HL-60 (cell line): Measurements from ENCODE around the gene SLC45A2.
"Not testable (repeated sequence)": the region's sequence is repeated elsewhere in the genome, so short reads cannot be mapped to it uniquely, and the experiment has no call there.

Experiments used
- DNase-seq, 2 experiments: peaks; one replicate each; pipeline ENCODE4 v3.0.0-alpha.2; 2010 to 2020; ENCODE audit warnings: low read depth in 1 of 2, low spot score in 1 of 2
- H3K27ac ChIP-seq: fragments of 250-450 bp; sonication (Bioruptor Pico); replicated peaks from 2 replicates; pipeline ENCODE4 v1.5.1; 2020; ENCODE audit warnings: mild to moderate bottlenecking, moderate library complexity
- H3K27me3 ChIP-seq: fragments of 250-450 bp; sonication (Bioruptor Pico); 2 replicates; pipeline ENCODE4 v1.5.1; 2021; ENCODE audit warnings: mild to moderate bottlenecking, moderate library complexity; ENCODE audit not compliant: insufficient read depth, poor library complexity, severe bottlenecking
- H3K4me3 ChIP-seq: replicated peaks from 2 replicates; pipeline ENCODE4 v1.5.1; 2011; ENCODE audit warnings: mild to moderate bottlenecking, control low read depth, low read length; ENCODE audit not compliant: insufficient read depth
- GABPA ChIP-seq: IDR thresholded peaks from 2 replicates; pipeline ENCODE4 v1.6.1; 2012; ENCODE audit warnings: low read depth
- POLR2AphosphoS5 ChIP-seq: IDR thresholded peaks from 2 replicates; pipeline ENCODE4 v1.6.1; 2012; ENCODE audit warnings: low read depth
- SPI1 ChIP-seq: IDR thresholded peaks from 2 replicates; pipeline ENCODE4 v1.6.1; 2012; ENCODE audit warnings: low read depth, mild to moderate bottlenecking, borderline replicate concordance
- TF ChIP-seq, protein P1 (sequence below): IDR thresholded peaks from 2 replicates; pipeline ENCODE4 v1.6.1; 2012; ENCODE audit warnings: low read depth; ENCODE audit not compliant: insufficient replicate concordance
- TF ChIP-seq, protein P2 (sequence below): IDR thresholded peaks from one replicate; pipeline ENCODE4 v1.5.1; 2011; ENCODE audit warnings: low read length, control low read depth, inconsistent platforms; ENCODE audit not compliant: insufficient read depth

Gene SLC45A2

DNA sequence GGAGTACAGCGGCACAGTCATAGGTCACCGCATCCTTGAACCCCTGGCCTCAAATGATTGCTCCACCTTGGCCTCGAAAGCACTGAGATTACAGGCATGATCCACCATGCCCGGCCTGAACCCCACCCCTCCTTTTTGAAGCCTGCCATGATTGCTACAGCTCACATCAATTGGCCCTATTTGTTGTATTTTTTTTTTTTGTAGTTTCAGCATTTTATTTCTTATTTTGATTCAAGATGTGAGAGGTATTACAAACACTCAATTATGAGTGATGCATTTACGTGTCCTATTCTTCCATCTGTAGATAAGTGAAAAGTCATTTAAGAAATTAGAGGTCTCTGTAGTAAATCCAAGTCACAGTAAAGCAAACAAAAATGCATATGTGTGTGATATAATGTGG, 32.3 kb downstream of the SLC45A2 start:
- H3K27ac ChIP-seq, H3K27me3 ChIP-seq, H3K4me3 ChIP-seq: not testable (repeated sequence)

DNA sequence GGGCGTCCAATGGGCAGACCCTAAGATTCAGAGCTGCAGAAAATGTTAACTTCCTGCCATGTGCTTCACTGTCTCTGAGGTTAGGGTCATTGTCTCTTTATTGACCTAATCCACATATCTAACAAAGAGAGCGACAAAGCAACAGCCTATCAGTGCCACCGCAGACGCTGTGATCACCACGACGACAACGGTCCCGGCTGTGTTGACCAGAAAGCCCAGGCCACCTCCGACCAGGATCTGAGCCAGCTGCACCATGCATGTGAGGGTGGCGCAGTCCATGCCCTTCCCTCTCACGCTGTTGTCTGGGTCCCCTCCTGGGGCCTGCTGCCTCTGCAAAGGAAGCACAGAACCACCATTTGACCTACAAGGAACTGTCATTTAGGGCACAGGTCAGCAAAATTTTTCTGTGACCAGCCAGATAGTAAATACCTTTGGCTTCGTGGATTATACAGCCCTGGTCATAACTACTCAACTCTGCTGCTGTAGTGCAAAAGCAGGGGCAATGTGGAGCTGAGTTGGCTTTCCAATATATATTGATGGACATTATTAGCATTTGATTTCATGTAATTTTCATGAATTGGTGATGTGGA, 39.9 kb downstream of the SLC45A2 start:
- no peak for DNase-seq
- Histone ChIP-seq H3K27me3 (peaks cover 11% of the 10 kb centered on the region), H3K4me3 (no peak overlapping the region), H3K27ac (no peak overlapping the region)
- TF ChIP-seq, protein P1, sequence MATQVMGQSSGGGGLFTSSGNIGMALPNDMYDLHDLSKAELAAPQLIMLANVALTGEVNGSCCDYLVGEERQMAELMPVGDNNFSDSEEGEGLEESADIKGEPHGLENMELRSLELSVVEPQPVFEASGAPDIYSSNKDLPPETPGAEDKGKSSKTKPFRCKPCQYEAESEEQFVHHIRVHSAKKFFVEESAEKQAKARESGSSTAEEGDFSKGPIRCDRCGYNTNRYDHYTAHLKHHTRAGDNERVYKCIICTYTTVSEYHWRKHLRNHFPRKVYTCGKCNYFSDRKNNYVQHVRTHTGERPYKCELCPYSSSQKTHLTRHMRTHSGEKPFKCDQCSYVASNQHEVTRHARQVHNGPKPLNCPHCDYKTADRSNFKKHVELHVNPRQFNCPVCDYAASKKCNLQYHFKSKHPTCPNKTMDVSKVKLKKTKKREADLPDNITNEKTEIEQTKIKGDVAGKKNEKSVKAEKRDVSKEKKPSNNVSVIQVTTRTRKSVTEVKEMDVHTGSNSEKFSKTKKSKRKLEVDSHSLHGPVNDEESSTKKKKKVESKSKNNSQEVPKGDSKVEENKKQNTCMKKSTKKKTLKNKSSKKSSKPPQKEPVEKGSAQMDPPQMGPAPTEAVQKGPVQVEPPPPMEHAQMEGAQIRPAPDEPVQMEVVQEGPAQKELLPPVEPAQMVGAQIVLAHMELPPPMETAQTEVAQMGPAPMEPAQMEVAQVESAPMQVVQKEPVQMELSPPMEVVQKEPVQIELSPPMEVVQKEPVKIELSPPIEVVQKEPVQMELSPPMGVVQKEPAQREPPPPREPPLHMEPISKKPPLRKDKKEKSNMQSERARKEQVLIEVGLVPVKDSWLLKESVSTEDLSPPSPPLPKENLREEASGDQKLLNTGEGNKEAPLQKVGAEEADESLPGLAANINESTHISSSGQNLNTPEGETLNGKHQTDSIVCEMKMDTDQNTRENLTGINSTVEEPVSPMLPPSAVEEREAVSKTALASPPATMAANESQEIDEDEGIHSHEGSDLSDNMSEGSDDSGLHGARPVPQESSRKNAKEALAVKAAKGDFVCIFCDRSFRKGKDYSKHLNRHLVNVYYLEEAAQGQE: no peak
- TF ChIP-seq GABPA (no peak), POLR2AphosphoS5 (no peak), SPI1 (no peak)
- TF ChIP-seq, protein P2, sequence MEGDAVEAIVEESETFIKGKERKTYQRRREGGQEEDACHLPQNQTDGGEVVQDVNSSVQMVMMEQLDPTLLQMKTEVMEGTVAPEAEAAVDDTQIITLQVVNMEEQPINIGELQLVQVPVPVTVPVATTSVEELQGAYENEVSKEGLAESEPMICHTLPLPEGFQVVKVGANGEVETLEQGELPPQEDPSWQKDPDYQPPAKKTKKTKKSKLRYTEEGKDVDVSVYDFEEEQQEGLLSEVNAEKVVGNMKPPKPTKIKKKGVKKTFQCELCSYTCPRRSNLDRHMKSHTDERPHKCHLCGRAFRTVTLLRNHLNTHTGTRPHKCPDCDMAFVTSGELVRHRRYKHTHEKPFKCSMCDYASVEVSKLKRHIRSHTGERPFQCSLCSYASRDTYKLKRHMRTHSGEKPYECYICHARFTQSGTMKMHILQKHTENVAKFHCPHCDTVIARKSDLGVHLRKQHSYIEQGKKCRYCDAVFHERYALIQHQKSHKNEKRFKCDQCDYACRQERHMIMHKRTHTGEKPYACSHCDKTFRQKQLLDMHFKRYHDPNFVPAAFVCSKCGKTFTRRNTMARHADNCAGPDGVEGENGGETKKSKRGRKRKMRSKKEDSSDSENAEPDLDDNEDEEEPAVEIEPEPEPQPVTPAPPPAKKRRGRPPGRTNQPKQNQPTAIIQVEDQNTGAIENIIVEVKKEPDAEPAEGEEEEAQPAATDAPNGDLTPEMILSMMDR: no peak

More for the DNA sequence above, 32.3 kb downstream of the SLC45A2 start:
- DNase-seq: not testable (repeated sequence)

DNA sequence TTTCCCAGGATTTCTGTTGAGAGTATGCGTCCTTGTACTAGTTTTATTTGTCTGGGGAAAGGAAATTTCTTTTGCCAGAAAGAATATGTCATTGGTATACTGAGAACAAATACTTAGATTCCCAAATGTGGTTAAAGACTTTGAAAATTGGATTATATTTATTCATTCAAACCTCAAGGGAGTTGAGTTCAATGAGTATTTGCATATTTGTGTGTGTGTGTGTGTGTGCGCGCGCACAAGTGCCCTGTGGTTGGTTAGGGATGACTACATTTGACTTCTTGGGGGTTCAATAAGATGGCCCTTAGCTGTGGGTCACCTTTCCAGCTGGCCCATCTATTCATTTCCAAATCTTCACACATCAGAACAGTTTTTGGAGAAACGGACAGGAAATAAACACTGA, 43.4 kb downstream of the SLC45A2 start:
- DNase-seq: no peak
- TF ChIP-seq, protein P2: no peak
- TF ChIP-seq SPI1 (no peak), GABPA (no peak), POLR2AphosphoS5 (no peak)
- TF ChIP-seq, protein P1: no peak
- Histone ChIP-seq H3K4me3 (no peak overlapping the region), H3K27me3 (peaks cover 26% of the 10 kb centered on the region), H3K27ac (no peak overlapping the region)

DNA sequence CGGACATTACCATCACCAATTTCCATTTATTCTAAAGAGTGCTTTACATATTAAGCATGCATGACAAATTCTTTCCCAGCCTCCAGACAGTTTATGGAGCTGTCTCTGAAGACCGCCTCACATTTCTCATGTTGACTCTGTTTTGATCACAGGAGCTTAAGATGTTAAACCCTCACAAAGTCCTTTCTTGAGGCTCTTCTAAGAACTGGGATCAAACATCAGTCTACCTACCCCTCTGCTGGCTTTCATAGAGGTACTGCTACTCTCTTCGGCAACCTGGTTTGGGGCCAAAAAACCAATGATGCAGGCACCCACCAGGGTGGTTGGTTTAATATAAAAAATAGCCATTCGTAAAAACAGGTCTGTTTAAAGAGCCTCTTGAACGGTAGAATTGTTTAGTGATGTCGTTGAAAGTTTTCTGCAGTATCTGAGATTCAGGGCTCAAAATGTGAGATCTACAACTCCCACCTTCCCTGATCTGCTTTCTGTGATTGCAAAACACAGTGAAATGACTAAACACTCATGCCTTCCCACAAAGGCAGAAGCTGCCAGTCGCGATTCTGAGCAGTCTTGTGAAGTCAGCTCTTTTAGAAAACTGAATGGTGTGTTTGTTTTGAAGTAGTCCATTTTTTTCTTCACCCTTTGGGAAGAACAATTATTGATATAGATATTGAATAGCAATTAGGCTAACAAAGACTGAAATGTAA, 44.8 kb downstream of the SLC45A2 start:
- no peak for DNase-seq
- H3K27me3 ChIP-seq: peaks cover 30% of the 10 kb centered on the region

More for the DNA sequence above, 44.8 kb downstream of the SLC45A2 start:
- Histone ChIP-seq H3K4me3 (no peak overlapping the region), H3K27ac (no peak overlapping the region)
- TF ChIP-seq, protein P1: no peak
- TF ChIP-seq GABPA (no peak), SPI1 (no peak), POLR2AphosphoS5 (no peak)
- TF ChIP-seq, protein P2: no peak
